Measurements from ENCODE around the gene SSU72.

Gene SSU72

DNA sequence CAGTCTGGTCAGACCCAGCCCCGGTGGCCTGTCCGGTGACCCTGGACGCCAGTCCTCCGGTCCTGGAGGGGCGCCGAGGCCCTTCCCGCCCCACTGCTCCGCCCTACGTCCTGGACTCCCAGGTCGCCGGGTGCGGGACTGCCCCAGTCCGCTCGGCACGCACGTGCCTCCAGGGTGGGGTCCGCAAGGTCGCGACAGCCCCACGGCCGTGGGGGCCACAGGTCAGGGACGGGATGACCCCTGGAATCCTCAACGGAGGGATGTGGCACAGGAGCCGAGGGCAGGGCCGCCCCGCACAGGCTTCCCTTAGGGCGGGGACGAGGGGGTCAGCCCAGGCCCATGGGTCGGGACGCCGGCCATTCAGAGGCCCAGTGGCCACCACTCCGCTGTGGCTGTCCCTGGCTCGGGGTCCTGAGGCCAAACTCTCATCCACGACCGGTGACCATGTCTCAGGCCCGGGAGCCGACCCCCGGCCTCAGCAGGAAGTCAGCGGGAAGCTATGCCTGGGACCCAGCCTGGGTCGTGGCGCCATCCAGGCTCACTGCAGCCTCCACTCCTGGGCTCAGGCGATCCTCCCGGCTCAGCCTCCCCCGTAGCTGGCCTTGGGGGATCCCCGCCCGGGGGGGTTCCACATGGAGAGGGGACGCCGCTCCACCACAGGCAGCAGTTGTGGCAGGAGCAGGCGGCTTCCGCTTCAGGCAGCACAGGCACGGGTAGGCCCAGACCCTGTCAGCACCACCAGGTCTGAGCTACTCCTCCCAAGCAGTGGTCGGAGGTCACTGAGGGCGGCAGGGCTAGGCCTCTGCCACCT lies 33.6 kb downstream of the SSU72 start:
- Histone ChIP-seq H3K4me1 (ENCODE audit: low read depth, poor library complexity, severe bottlenecking) (no peaks in the 10 kb centered on the region), H2AFZ (ENCODE audit: low read depth) (no peak overlapping the region), H3K4me3 (IDR thresholded peaks at IDR 0.05; ENCODE audit: insufficient read depth, low read depth, low read length) (no peak overlapping the region), H4K20me1 (ENCODE audit: insufficient read depth) (no peaks in the 10 kb centered on the region), H3K4me2 (no peak overlapping the region), H3K9ac (no peak overlapping the region), H3K79me2 (ENCODE audit: insufficient read depth, low read depth) (no peaks in the 10 kb centered on the region), H3K27ac (no peak overlapping the region), H3K36me3 (ENCODE audit: insufficient read depth) (no peaks in the 10 kb centered on the region), H3K27me3 (ENCODE audit: insufficient read depth, low read depth) (no peaks in the 10 kb centered on the region)
- TF ChIP-seq, protein P1, sequence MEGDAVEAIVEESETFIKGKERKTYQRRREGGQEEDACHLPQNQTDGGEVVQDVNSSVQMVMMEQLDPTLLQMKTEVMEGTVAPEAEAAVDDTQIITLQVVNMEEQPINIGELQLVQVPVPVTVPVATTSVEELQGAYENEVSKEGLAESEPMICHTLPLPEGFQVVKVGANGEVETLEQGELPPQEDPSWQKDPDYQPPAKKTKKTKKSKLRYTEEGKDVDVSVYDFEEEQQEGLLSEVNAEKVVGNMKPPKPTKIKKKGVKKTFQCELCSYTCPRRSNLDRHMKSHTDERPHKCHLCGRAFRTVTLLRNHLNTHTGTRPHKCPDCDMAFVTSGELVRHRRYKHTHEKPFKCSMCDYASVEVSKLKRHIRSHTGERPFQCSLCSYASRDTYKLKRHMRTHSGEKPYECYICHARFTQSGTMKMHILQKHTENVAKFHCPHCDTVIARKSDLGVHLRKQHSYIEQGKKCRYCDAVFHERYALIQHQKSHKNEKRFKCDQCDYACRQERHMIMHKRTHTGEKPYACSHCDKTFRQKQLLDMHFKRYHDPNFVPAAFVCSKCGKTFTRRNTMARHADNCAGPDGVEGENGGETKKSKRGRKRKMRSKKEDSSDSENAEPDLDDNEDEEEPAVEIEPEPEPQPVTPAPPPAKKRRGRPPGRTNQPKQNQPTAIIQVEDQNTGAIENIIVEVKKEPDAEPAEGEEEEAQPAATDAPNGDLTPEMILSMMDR (conservative IDR thresholded peaks at IDR 0.05; ENCODE audit: low read depth, low read length) = no peak

DNA sequence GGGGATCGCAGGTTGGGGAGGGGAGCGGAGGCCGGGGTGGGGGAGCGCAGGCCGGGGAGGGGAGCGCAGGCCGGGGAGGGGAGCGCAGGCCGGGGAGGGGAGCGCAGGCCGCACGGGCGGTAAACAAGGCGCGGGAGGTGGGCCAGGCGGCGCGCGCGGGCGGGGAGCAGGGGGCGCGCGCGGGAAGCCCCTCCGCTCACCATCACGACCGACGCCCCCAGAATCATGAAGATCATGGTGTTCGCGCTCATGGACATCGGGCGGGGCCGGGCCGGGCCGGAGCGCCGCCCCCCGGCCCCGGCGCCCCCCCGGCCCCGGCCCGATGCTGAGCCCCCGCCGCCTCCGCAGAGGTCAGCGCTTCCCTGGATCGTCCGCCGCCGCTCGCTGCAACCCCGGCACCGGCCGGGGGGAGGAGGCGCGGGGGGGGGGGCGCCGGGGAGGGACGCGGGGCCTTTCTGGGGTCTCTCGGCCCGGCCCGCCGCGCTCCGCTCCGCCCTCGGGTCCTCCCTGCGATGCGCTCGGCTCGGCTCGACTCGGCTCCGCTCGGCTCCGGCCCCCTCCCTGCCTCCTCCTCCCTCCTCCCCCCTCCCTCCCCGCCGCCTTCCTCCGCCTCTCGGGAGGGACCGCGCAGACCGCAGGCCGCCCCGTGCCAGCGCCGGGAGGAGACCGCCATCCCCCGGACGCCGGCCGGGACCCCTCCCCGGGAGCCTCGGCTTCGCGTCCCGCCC lies 34.4 kb downstream of the SSU72 start, which contains the start of gene TMEM240:
Gene TMEM240 (minus strand): TSS at position 535 of the 728 bp plus-strand sequence. CDS start 278 bp downstream, at position 257.
- H3K79me2 ChIP-seq (ENCODE audit: insufficient read depth, low read depth) = no peaks in the 10 kb centered on the region
- no peak within 1 kb of the TSS for H3K4me3 ChIP-seq (IDR thresholded peaks at IDR 0.05; ENCODE audit: insufficient read depth, low read depth, low read length)
- H3K4me2 ChIP-seq = no peak within 1 kb of the TSS
- no peaks in the 10 kb centered on the region for H3K4me1 ChIP-seq (ENCODE audit: low read depth, poor library complexity, severe bottlenecking)
- H3K36me3 ChIP-seq (ENCODE audit: insufficient read depth) = no peaks in the 10 kb centered on the region
- no peaks in the 10 kb centered on the region for H4K20me1 ChIP-seq (ENCODE audit: insufficient read depth)
- TF ChIP-seq, protein P1 (conservative IDR thresholded peaks at IDR 0.05; ENCODE audit: low read depth, low read length) = no peak
- no peak within 1 kb of the TSS for H3K27ac ChIP-seq
- H2AFZ ChIP-seq (ENCODE audit: low read depth) = no peak within 1 kb of the TSS
- no peak within 1 kb of the TSS for H3K9ac ChIP-seq
- H3K27me3 ChIP-seq (ENCODE audit: insufficient read depth, low read depth) = no peaks in the 10 kb centered on the region

DNA sequence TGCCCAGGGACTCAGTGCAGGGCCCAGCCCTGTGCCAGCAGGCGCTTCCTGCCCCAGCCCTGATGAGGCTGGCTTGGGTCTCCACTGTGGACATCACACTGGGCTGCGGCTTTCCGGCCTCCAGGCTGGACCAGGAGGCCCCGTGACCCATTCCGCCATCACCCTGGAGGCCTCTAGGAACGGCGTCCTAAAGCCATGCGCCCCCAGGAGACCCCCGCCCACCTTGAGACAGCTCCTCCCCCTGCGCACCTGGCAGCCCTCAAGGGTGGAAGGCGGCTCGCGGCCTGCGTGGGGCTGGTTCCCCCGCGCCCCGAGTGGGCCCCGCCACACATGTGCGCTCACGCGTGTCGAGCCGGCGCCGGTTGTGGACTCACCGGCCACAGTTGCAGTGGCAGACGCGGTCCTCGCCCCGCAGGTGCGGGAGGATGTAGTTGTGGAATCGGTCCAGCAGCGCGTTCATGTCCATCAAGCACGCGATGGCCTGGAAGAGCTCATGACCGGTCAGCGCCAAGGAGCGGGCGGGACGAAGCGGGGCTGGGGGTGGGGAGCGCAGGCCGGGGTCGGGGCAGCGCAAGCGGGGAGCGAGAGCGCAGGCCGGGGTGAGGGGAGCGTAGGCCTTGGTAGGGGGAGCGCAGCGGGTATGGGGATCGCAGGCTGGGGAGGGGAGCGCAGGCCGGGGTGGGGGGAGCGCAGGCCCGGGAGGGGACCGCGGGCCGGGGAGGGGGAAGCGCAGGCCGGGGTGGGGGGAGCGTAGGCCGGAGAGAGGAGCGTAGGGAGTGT lies 35.2 kb downstream of the SSU72 start:
- H3K27ac ChIP-seq = no peak overlapping the region
- H3K4me2 ChIP-seq = no peak overlapping the region
- H3K9ac ChIP-seq = no peak overlapping the region

DNA sequence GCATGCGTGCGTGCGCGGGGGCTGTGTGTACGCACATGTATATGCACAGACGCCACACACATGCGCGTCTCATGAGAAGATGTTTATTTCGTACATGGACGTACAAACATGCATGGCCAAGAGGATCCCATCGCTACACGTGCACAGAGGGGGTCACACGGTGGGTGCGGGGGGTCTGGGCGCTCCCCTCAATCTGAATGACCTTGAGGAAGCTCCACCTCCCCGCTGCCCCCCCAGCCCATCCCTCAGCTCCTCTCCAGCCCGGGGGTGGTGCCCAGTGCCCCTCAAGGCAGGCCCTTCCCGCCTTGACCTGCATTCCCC lies 35.7 kb downstream of the SSU72 start:
- H4K20me1 ChIP-seq (ENCODE audit: insufficient read depth) = no peaks in the 10 kb centered on the region
- TF ChIP-seq, protein P1 (conservative IDR thresholded peaks at IDR 0.05; ENCODE audit: low read depth, low read length) = no peak
- H3K9ac ChIP-seq = no peak overlapping the region
- no peaks in the 10 kb centered on the region for H3K79me2 ChIP-seq (ENCODE audit: insufficient read depth, low read depth)
- no peak overlapping the region for H3K4me2 ChIP-seq
- H3K36me3 ChIP-seq (ENCODE audit: insufficient read depth) = no peaks in the 10 kb centered on the region
- H2AFZ ChIP-seq (ENCODE audit: low read depth) = no peak overlapping the region
- H3K4me1 ChIP-seq (ENCODE audit: low read depth, poor library complexity, severe bottlenecking) = no peaks in the 10 kb centered on the region
- H3K4me3 ChIP-seq (IDR thresholded peaks at IDR 0.05; ENCODE audit: insufficient read depth, low read depth, low read length) = no peak overlapping the region
- H3K27me3 ChIP-seq (ENCODE audit: insufficient read depth, low read depth) = no peaks in the 10 kb centered on the region
- no peak overlapping the region for H3K27ac ChIP-seq

More for the DNA sequence above, 35.2 kb downstream of the SSU72 start:
- Histone ChIP-seq H3K4me1 (ENCODE audit: low read depth, poor library complexity, severe bottlenecking) (no peaks in the 10 kb centered on the region), H2AFZ (ENCODE audit: low read depth) (no peak overlapping the region), H3K27me3 (ENCODE audit: insufficient read depth, low read depth) (no peaks in the 10 kb centered on the region), H4K20me1 (ENCODE audit: insufficient read depth) (no peaks in the 10 kb centered on the region), H3K4me3 (IDR thresholded peaks at IDR 0.05; ENCODE audit: insufficient read depth, low read depth, low read length) (no peak overlapping the region), H3K79me2 (ENCODE audit: insufficient read depth, low read depth) (no peaks in the 10 kb centered on the region), H3K36me3 (ENCODE audit: insufficient read depth) (no peaks in the 10 kb centered on the region)
- TF ChIP-seq, protein P1 (conservative IDR thresholded peaks at IDR 0.05; ENCODE audit: low read depth, low read length) = no peak
